HCT116 (cell line): ENCODE data around the gene C4orf46.
"Not testable (repeated sequence)": the region's sequence is repeated elsewhere in the genome, so short reads cannot be mapped to it uniquely, and the experiment has no call there.

Experiments used
- EGR1 ChIP-seq: IDR thresholded peaks from 2 replicates; pipeline ENCODE4 v1.6.1; 2012; ENCODE audit warnings: low read depth
- MAX ChIP-seq: IDR thresholded peaks from 2 replicates; pipeline ENCODE4 v1.6.1; 2012
- POLR2A ChIP-seq: IDR thresholded peaks from 2 replicates; pipeline ENCODE4 v1.7.0; 2011; ENCODE audit warnings: borderline replicate concordance; ENCODE audit not compliant: insufficient read depth, insufficient read length; ENCODE audit errors: extremely low read depth
- POLR2AphosphoS5 ChIP-seq: IDR thresholded peaks from 2 replicates; pipeline ENCODE4 v1.6.1; 2011; ENCODE audit warnings: mild to moderate bottlenecking, low read depth, low read length, moderate library complexity
- RAD21 ChIP-seq: IDR thresholded peaks from 2 replicates; pipeline ENCODE4 v1.6.1; 2012; ENCODE audit warnings: low read depth, mild to moderate bottlenecking
- TCF7L2 ChIP-seq: IDR thresholded peaks from 2 replicates; pipeline ENCODE4 v1.7.0; 2011; ENCODE audit warnings: borderline replicate concordance, inconsistent platforms; ENCODE audit not compliant: insufficient read depth, insufficient read length; ENCODE audit errors: extremely low read depth
- ZBTB33 ChIP-seq: IDR thresholded peaks from 2 replicates; pipeline ENCODE4 v1.6.1; 2011; ENCODE audit warnings: mild to moderate bottlenecking, low read length, moderate library complexity; ENCODE audit not compliant: insufficient replicate concordance; ENCODE audit errors: extremely low read depth
- ZNF274 ChIP-seq: fragments of 200-500 bp; sonication (Bioruptor generic); IDR thresholded peaks from 2 replicates; pipeline ENCODE4 v1.6.1; 2014; ENCODE audit warnings: mild to moderate bottlenecking, low read depth, low read length, inconsistent platforms
- TF ChIP-seq, protein P1 (sequence below), 3 experiments: fragments of 200-600 bp in 1 of 3; sonication (generic) in 1 of 3; IDR thresholded peaks in 2 of 3; conservative IDR thresholded peaks in 1 of 3; 2 replicates each; pipeline ENCODE4 v1.5.1; 2012 to 2017; ENCODE audit warnings: low read depth in 2 of 3, low read length in 2 of 3, antibody characterized with exemption in 1 of 3, borderline replicate concordance in 1 of 3, control low read depth in 1 of 3, mild to moderate bottlenecking in 1 of 3, mixed read lengths in 1 of 3, mixed run types in 1 of 3, moderate library complexity in 1 of 3; ENCODE audit not compliant: insufficient read depth in 1 of 3

DNA sequence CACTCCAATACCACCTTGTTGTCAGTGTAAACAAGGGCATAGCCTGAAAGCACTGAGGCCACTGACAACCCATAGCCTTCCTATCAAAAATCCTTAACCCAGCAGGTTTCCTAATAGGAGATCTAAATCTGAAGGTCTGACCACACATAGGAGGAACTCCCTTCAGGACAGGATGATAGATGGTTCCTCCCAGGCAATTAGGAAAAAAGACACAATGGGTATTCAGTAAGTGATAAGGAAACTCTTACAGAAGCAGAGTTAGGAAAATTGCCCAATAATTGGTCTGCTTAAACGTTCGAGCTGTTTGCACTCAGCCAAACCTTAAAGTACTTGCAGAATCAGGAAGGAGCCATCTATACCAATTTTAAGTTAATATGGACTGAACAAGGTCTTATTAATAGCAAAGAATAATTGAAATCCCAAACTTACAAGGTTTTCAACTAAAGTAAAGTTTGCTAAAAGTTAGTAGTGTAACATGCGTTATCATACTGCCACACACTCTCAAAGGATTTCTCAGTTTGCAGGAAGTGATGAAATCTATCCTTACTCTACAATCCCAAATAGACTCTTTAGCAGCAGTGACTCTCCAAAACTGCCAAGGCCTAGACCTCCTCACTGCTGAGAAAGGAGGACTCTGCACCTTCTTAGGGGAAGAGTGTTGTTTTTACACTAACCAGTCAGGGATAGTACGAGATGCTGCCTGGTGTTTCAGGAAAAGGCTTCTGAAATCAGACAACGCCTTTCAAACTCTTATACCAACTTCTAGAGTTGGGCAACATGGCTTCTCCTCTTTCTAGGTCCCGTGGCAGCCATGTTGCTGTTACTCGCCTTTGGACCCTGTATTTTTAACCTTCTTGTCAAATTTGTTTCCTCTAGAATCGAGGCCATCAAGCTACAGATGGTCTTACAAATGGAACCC is 7.7 kb downstream of the C4orf46 start:
- TF ChIP-seq, protein P1, sequence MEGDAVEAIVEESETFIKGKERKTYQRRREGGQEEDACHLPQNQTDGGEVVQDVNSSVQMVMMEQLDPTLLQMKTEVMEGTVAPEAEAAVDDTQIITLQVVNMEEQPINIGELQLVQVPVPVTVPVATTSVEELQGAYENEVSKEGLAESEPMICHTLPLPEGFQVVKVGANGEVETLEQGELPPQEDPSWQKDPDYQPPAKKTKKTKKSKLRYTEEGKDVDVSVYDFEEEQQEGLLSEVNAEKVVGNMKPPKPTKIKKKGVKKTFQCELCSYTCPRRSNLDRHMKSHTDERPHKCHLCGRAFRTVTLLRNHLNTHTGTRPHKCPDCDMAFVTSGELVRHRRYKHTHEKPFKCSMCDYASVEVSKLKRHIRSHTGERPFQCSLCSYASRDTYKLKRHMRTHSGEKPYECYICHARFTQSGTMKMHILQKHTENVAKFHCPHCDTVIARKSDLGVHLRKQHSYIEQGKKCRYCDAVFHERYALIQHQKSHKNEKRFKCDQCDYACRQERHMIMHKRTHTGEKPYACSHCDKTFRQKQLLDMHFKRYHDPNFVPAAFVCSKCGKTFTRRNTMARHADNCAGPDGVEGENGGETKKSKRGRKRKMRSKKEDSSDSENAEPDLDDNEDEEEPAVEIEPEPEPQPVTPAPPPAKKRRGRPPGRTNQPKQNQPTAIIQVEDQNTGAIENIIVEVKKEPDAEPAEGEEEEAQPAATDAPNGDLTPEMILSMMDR (IDR thresholded peaks at IDR 0.05 in 2 of 3, conservative IDR thresholded peaks at IDR 0.05 in 1 of 3; ENCODE audit: borderline replicate concordance in 1 of 3, insufficient read depth in 1 of 3, low read depth in 2 of 3, low read length in 2 of 3), result not testable (repeated sequence)
- not testable (repeated sequence) for TF ChIP-seq ZBTB33, POLR2AphosphoS5, TCF7L2, POLR2A, RAD21, ZNF274, EGR1, MAX
